HUES6 (cell line): ENCODE measurements around the gene RASL10A.

Source experiments
- H3K27ac ChIP-seq: 2 replicates; pipeline ENCODE4 v1.7.0; 2013; ENCODE audit warnings: low read depth, mild to moderate bottlenecking, low read length, inconsistent platforms
- H3K27me3 ChIP-seq: 2 replicates; pipeline ENCODE4 v1.6.1; 2013; ENCODE audit warnings: low read length; ENCODE audit not compliant: control insufficient read depth, insufficient read depth
- H3K36me3 ChIP-seq: 2 replicates; pipeline ENCODE4 v1.6.1; 2013; ENCODE audit warnings: low read length; ENCODE audit not compliant: control insufficient read depth, insufficient read depth
- H3K4me1 ChIP-seq: 2 replicates; pipeline ENCODE4 v1.6.1; 2013; ENCODE audit warnings: low read length; ENCODE audit not compliant: control insufficient read depth, insufficient read depth
- H3K4me3 ChIP-seq: 2 replicates; pipeline ENCODE4 v1.5.1; 2013; ENCODE audit warnings: low read depth, low read length
- H3K9ac ChIP-seq: one replicate; pipeline ENCODE4 v1.6.1; 2013; ENCODE audit warnings: mild to moderate bottlenecking, low read length
- H3K9me3 ChIP-seq: 2 replicates; pipeline ENCODE4 v1.6.1; 2013; ENCODE audit warnings: low read depth, low read length; ENCODE audit not compliant: control insufficient read depth, insufficient read depth

RASL10A gene

DNA sequence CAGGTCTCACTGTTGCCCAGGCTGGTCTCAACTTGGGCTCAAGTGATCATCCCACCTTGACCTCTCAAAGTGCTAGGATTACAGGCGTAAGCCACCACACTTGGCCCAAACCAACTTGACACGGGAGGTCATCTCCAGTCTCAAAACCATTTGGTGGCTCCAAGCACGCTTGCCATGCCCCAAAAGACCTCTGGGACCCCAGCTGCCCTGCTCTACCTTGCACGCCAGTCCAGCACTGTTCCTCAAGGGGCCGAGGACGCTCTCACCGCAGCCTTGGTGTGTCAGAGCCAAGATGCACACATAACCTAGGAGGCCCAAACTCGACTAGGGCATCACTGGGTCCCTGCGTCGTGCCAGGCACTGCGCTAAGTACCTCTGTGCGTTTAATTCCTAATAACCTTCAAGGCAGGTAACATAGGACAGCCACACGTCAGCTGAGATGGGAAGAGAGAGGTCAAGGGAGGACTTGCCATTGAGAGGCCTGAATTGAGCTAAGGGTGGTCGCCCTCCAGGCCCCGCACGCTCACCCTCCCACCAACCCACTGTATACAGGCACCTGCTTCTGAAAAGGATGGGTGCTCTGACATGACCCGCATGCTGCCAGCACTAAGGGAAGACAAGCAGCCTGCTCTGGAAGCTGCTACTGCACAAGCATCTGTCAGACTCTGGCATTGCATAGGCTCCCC is 13.6 kb downstream of the RASL10A start:
- Histone ChIP-seq H3K4me3 (no peak overlapping the region), H3K27me3 (no peaks in the 10 kb centered on the region), H3K9ac (no peak overlapping the region), H3K9me3 (no peaks in the 10 kb centered on the region), H3K4me1 (peaks cover 3% of the 10 kb centered on the region; the same call in 1 of the 2 replicates), H3K27ac (no peak overlapping the region), H3K36me3 (peaks cover 43% of the 10 kb centered on the region)

DNA sequence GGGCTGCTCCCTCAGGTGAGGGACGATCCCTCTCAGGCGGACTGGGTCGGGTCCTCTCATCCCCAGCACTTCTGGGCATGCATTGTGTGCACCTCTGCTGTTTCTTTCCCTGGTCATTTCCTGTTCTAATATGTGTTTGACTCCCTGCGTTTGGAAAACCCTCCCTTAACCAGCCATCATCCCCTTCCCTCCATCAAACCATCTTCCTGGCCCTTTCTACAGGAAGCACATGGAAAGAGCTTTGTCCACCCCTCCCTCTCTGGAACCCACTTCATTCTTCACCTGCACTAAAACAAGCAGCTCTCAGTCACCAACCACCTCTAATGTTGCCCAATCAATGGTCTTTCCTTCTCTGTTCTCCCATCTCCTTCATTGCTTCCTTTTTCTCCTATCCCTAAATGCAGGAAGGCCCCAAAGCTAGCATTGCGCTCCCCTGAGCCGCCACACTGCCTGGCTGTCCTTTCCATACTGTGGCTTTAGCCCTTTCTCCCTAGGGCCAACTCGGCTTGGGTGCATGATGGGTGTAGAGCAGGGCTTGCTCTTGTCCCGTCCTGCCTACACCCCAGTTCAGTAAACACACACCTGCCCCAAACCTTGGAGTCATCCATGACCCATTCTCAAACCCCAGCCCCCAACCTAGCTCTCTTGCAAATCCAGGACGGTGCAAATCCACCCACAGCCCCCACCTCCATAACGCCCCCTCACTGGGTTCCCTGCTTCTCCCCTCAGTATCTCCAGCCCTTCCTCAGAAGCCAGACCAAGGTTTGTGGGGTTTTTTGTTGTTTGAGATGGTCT is 14.5 kb downstream of the RASL10A start:
- Histone ChIP-seq H3K36me3 (peaks cover 52% of the 10 kb centered on the region), H3K27ac (no peak overlapping the region), H3K4me3 (no peak overlapping the region), H3K27me3 (no peaks in the 10 kb centered on the region), H3K4me1 (peaks cover 2% of the 10 kb centered on the region; the same call in 1 of the 2 replicates), H3K9ac (no peak overlapping the region), H3K9me3 (no peaks in the 10 kb centered on the region)

DNA sequence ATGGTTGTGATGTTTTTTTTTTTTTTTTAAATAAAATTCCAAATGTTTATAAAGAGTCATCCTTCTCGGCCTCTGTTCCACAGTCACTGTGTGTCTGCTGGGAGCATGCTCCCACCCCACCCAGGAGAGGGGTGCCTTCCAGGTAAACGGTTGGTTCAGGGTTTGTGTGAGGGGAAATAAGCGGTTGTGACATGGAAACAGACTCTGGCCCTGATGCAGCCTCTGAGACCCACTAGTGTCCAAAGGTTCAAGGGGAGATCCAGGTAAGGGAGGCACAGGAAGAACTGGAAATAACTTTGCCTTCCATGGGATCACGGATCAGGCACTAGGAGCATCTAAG is 15.1 kb downstream of the RASL10A start:
- Histone ChIP-seq H3K9ac (no peak overlapping the region), H3K36me3 (peaks cover 57% of the 10 kb centered on the region), H3K27me3 (no peaks in the 10 kb centered on the region), H3K9me3 (no peaks in the 10 kb centered on the region), H3K27ac (no peak overlapping the region), H3K4me3 (no peak overlapping the region), H3K4me1 (no peaks in the 10 kb centered on the region)

DNA sequence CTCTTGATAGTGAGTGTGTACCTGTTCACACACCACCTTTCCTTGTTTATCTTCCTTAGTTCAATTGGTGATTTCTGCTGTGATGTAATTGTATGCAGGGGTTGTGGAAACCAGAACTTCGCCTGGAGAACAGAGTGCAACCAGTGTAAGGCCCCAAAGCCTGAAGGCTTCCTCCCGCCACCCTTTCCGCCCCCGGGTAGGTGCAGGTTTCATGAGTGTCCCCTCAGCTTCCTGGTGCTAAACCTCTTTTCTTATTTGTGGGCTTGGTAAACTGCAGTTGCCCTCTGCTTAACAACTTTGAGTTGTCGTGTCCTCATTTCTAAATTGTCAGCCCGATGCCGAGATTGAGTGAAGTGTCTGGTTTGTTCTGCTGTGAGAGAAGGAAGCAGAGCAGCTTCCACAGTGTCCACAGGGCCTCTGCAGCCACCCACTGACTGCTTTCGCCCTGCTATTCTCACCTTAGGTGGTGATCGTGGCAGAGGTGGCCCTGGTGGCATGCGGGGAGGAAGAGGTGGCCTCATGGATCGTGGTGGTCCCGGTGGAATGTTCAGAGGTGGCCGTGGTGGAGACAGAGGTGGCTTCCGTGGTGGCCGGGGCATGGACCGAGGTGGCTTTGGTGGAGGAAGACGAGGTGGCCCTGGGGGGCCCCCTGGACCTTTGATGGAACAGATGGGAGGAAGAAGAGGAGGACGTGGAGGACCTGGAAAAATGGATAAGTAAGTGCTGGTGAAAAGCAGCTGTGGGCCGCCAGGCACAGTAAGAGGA is 16.2 kb downstream of the RASL10A start:
- H3K4me1 ChIP-seq = no peaks in the 10 kb centered on the region
- no peaks in the 10 kb centered on the region for H3K9me3 ChIP-seq
- H3K27me3 ChIP-seq = no peaks in the 10 kb centered on the region
- peaks cover 68% of the 10 kb centered on the region for H3K36me3 ChIP-seq
- H3K4me3 ChIP-seq = no peak overlapping the region
- H3K27ac ChIP-seq = no peak overlapping the region
- no peak overlapping the region for H3K9ac ChIP-seq

DNA sequence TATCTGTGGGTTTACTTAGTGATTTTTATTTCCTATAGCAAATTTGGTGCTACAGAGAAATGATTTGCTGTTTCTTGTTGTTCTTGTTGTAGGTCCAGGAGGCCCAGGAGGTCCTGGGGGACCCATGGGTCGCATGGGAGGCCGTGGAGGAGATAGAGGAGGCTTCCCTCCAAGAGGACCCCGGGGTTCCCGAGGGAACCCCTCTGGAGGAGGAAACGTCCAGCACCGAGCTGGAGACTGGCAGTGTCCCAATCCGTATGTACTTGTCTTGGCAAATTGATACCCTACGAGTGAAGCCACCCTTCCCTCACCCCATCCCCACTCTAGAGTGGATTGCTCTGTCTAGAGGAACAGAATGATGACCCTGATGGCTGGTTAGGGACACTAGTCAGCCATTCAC is 16.9 kb downstream of the RASL10A start:
- H3K4me1 ChIP-seq = no peaks in the 10 kb centered on the region
- H3K36me3 ChIP-seq = peaks cover 75% of the 10 kb centered on the region
- H3K27ac ChIP-seq = no peak overlapping the region
- no peak overlapping the region for H3K9ac ChIP-seq
- H3K4me3 ChIP-seq = no peak overlapping the region
- H3K9me3 ChIP-seq = no peaks in the 10 kb centered on the region
- H3K27me3 ChIP-seq = no peaks in the 10 kb centered on the region

DNA sequence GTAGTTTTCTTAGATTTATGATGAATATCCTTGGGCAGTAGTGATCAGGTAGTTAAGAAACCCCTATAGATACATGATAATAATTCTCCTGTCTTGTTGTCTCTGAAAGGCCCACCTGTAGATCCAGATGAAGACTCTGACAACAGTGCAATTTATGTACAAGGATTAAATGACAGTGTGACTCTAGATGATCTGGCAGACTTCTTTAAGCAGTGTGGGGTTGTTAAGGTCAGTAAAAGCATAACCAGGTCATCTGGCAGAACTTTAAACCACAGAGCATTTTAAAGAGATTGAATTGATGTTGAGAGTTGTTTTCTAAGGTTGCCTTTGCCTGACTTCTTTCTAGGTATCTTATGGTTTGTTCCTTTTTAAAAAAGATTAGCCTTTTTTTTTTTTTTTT is 23.1 kb downstream of the RASL10A start:
- Histone ChIP-seq H3K4me1 (no peaks in the 10 kb centered on the region), H3K27ac (no peak overlapping the region), H3K9ac (no peak overlapping the region), H3K9me3 (no peaks in the 10 kb centered on the region), H3K27me3 (no peaks in the 10 kb centered on the region), H3K36me3 (peaks cover 100% of the 10 kb centered on the region), H3K4me3 (no peak overlapping the region)

DNA sequence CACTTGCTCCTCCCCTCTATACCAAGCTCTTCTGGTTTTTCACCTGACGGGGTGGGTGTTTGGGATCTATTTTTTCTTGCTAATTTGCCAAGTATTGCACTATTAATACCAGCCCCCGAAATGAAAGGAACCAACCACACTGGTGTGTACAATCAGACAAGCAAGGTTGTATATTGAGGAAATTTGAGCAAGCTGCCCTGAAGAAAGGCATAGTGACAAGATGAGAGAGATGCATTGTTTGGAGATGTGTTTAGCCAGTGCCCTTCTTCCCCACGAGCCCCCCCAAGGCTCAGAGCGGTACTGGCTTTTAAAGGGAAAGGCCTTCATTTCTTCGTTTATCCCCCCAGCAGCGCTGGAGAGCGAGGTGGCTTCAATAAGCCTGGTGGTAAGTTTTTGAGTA is 24.3 kb downstream of the RASL10A start:
- H3K36me3 ChIP-seq = peaks cover 100% of the 10 kb centered on the region
- H3K4me1 ChIP-seq = no peaks in the 10 kb centered on the region
- H3K4me3 ChIP-seq = no peak overlapping the region
- no peaks in the 10 kb centered on the region for H3K27me3 ChIP-seq
- H3K9me3 ChIP-seq = no peaks in the 10 kb centered on the region
- H3K27ac ChIP-seq = no peak overlapping the region
- H3K9ac ChIP-seq = no peak overlapping the region

DNA sequence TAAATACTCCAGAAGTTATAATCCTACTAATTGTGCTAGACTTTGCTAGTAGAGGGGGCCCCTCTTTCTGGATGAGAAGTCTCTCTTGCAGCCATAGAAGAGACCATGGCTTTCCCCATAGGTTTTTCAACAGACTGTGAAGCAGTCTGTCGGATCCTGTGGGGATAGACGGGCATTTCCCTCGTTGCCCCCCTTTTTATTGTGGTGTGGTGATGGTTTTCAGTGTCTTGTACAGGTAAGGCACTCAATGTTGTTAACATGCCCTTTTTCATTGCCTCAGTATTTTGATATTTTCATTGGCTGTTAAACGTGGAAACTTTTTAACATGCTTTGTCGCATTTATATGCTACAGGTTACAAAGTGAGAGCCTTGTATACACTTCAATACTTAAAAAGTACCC is 25.4 kb downstream of the RASL10A start:
- no peak overlapping the region for H3K27ac ChIP-seq
- H3K27me3 ChIP-seq = no peaks in the 10 kb centered on the region
- H3K9ac ChIP-seq = no peak overlapping the region
- H3K4me1 ChIP-seq = no peaks in the 10 kb centered on the region
- peaks cover 99% of the 10 kb centered on the region for H3K36me3 ChIP-seq
- no peaks in the 10 kb centered on the region for H3K9me3 ChIP-seq
- H3K4me3 ChIP-seq = no peak overlapping the region

DNA sequence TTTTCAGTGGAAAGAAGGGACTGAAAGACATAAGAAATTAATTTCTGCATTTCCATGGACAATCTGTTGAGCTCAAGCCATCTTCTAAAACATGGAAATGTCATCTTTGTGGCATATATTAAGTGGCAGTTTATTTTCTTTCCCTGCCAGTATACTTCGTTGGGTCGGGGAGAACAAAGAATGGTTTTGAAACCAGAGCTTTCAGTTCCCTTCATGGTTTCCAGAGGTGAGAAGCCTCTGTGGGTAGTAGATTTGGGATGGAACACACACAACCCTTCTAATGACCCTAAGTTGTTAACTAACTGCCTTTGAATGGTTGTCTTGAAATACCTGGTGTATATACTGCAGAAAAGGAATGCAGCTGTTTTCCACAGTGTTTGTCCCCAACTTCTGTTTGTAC is 26.7 kb downstream of the RASL10A start:
- H3K9me3 ChIP-seq = no peaks in the 10 kb centered on the region
- no peak overlapping the region for H3K4me3 ChIP-seq
- H3K36me3 ChIP-seq = peaks cover 99% of the 10 kb centered on the region
- H3K27me3 ChIP-seq = no peaks in the 10 kb centered on the region
- no peak overlapping the region for H3K27ac ChIP-seq
- no peaks in the 10 kb centered on the region for H3K4me1 ChIP-seq
- H3K9ac ChIP-seq = no peak overlapping the region

DNA sequence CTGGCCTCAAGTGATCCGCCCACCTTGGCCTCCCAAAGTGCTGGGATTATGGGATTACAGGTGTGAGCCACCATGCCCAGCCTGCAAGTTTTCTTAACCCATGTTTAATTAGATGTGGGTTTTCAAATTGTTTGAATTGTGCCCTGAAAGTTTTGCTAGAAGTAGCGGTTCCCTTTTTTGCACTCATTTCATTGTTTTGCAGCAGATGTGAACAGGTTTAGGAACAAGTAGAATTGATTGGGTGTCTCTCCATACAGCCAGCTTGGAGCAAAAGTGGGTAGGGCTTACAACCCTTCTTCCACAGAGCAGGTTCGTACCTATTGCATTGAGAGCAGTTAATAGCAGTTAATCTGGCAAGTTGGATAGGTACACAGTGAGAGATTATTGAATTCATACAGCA is 31.3 kb downstream of the RASL10A start:
- H3K36me3 ChIP-seq = peaks cover 94% of the 10 kb centered on the region
- H3K9me3 ChIP-seq = no peaks in the 10 kb centered on the region
- no peak overlapping the region for H3K27ac ChIP-seq
- H3K9ac ChIP-seq = no peak overlapping the region
- H3K4me3 ChIP-seq = no peak overlapping the region
- H3K4me1 ChIP-seq = no peaks in the 10 kb centered on the region
- H3K27me3 ChIP-seq = no peaks in the 10 kb centered on the region

DNA sequence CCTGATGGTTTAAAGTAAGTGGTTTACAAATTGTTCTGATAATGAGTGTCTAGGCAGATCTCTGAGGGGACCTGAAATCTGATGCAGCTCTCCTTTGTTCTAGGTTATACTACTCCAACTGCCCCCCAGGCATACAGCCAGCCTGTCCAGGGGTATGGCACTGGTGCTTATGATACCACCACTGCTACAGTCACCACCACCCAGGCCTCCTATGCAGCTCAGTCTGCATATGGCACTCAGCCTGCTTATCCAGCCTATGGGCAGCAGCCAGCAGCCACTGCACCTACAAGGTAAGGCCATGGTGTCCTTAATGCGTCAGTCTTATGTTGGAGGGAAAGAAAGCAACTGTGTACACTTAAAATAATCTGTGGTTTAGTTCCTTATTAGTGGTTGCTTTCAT is 37.6 kb downstream of the RASL10A start:
- Histone ChIP-seq H3K4me1 (no peaks in the 10 kb centered on the region), H3K27ac (no peak overlapping the region), H3K4me3 (no peak overlapping the region), H3K9me3 (no peaks in the 10 kb centered on the region), H3K9ac (no peak overlapping the region), H3K27me3 (no peaks in the 10 kb centered on the region), H3K36me3 (peaks cover 95% of the 10 kb centered on the region)
